Pons (tissue), 1 donor: Measurements from ENCODE around the gene C16orf78.
"Not testable (repeated sequence)": the region's sequence is repeated elsewhere in the genome, so short reads cannot be mapped to it uniquely, and the experiment has no call there.

Source experiments
- DNase-seq: peaks from one replicate; pipeline ENCODE4 v3.0.0-alpha.2; 2016; ENCODE audit warnings: low spot score

The C16orf78 gene

DNA sequence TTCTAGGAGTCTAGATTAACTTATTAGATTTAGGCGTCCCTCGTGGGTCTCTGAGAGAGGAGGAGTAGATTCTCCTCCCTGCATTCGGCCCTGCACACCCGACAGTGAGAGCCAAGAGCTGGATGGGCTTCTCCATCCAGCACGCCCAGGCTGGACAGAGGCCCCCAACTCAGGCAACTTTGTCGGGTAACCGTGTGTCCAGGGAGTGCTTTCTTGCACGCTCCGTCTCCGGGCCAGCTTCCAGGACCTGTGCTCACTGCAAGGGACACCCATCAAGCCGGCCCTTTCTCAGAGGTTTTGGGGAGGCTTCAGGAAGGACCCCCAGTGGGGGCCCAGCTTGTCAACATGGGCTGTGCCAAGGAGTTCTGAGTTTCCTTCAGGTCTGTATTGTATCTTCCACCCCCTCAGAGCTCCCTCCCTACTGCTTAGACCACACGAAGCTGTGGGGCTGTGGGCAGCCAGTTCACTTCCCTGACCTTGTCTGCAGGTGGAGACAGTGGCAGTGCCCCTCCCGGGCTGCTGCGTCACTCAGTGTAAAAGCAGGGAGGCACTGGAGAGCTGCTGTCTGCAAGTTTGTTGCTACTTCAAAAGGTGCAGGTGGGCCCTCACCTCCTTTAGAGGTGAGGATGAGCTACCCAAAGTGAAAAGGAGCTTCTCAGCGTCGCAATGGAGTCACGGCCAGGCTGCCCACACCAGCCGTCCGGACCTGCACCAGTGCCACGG, 24.0 kb upstream of the C16orf78 start:
- no peak for DNase-seq

DNA sequence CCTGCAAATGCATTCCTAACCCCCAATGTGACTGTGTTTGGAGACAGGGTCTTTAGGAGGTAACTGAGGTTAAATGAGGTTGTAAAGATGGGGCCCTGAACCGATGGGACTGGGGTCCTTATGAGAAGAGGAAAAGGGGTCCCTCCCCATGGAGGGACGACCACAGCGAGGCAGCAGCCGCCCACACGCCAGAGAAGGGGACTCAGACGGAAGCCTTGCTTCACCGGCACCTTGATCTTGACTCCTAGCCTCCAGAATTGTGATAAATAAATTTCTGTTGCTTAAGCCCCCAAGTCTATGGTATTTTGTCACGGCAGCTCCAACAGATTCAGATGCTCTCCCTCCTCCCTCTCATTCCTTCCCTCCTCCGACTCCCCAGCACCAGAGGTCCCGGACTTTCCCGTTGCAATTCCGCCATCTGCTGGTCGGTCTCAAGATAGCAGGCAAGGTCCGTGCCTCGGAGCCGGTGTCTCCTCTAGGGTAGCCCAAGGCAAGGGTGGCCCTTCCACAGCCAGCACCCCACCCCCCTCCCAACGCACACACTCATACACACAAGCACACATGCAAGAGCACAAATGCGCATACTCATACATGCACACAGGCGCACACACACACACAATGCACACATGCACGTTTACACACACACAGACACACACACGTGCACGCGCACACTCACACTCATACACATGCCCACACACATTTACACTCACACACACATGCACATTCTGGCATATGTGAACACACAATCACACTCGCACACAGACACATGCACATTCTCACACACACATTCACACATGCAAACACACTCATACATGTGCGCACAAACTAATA, 23.1 kb upstream of the C16orf78 start:
- peak; percentile 38 for DNase-seq

DNA sequence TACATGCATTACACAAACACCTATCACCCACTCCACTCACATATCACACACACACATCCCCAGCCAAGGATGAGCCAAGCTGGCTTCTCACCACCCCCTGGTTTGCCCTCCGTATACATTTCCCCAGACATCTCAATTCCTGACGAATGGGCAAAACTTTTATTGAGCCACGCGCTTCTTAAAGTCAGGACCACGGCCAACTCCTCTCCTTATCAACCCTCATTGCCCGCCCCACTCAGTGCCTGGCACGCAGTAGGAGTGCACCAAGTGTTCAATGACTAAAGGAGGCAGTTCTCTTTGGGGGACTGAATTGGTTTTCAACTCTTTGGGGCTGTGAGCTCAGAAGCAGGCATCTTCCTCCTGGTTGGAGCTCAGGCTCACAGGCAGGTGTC, 22.5 kb upstream of the C16orf78 start:
- DNase-seq: no peak

DNA sequence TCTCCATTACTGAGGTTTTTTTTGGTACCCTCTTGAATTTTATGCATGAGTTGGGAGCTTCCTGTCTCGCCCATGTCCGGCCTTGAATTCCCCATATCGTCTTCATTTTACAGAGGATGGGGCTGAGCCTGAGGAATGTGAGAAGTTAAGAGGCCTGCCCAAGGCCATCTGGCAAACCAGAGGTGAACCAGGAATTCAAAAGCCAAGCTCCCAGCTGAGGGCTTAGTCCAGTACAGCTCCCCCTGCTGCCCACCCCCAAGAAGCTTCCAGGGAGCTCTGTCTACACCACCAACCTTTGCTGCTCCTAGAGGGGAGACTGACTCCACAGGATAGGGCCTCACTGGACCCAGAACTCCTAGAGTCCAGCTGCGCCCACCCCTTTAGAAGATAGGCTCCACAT, 20.7 kb upstream of the C16orf78 start:
- no peak for DNase-seq

DNA sequence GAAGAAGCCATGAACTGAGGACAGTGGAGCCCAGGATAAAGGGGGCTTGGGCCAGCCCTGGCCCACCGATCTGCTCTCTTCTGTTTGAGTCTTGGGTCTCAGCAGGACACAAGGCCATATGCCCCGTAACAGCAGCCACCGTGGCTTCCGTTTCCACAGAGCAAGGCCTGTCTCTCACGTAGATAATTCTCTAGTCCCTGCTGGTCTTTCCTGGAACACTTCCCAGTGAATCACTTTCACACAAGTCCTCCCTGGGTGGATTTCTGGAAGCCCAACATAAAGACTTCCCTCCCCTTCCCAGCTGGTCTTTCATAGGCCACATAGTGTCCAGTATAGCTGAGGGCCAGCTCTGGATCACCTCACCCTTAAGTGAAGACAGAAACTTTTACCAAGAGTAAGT, 19.9 kb upstream of the C16orf78 start:
- DNase-seq: no peak

DNA sequence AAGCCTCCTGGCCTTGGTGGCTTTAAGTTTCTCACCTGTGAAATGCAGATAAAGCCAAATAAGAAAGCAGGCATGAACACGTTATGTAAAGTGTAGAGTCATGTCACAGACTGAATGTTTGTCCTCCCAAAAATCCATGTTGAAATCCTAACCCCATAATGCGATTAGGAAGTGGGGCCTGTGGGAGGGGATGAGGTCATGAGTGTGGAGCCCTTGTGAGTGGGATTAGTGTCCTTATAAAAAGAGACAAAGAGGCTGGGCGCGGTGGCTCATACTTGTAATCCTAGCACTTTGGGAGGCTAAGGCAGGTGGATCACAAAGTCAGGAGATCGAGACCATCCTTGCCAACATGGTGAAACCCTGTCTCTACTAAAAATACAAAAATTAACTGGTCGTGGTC, 19.5 kb upstream of the C16orf78 start:
- DNase-seq: no peak

DNA sequence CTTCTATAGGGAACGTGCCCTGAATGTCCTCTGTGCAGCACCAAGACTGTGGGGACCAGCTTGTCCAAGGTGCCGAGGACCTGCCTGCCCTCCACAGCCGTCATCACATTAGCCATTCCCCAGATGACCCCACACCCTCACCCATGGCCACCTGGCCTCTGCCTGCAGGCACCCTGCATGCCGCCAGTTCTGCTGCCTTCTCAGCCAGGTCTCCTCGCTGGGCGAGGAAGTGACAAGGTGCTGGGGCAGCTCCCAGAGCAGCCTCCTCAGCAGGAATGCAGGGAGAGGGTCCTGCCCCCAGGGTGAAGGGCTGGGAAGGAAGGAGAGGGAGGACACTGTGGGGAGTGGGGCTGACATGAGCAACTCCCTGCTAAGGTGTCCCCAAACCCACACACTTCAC, 18.6 kb upstream of the C16orf78 start:
- no peak for DNase-seq

DNA sequence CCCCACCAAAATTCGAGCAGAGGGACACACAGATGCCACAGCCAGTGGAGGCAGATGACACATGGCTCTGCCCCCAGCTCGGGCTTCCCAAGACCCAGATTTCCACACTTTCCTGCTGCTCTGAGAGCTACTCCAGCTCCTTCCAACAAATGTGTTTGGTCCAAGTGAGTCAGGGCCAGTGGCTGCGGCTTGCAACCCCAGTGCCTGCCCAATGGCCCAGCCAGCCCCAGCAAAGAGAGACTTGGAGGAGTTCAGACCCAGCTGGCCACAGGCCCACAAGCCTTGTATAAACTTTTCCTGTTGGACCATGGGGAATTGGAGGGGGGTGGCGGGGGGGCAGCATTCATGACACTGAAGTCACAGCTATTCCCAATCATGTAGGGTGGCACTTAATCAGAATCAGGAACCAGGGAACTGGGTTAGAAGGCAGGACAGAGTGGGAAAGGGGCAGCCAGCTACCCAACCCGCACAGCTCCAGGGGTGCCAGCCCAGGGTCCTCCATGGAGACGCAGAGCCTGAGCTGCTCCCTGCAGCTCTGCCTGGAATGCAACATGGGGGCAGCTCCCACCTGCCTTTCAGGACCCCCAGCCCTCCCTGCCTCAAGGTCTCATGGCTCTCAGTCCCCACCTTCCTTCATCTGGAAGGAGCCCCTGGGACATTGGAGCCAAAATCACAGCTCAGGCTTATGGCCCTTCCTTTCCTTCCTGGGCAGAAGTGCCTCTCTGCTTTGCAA, 17.5 kb upstream of the C16orf78 start:
- no peak for DNase-seq

DNA sequence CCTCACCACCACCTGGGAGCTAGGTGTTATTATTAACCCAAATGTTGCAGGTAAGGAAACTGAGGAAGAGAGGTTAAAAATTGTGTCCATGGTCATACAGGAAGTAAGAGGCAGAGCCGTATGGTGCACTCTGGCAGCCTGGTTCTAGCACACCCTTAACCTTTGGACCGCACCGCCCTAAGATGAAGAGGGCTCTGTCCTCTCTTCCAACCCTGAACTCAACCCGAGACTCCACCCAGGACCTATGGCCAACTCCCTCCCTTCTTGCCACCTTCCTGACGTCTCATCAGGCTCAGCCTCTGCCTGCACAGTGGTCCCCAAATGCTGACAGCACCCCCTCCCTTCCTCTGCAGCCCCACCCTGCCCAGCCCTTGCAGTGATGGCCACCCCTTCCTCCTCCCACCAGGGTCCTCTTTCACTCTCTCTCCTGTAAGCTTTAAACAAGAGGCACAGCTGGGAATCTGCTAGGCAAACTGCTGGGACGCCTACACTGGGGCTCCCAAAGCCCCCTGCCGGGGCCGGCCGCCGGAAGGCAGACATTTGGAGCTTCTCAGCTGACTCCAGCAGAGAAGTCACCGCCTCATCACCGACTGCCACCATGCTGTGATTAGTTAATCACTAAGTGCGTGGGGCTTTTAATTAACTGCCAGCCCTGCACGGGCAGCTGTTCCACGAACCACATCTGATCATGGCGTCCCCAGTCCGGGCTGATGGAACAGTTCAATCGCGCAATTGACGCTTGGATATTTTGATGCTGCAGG, 16.7 kb upstream of the C16orf78 start:
- DNase-seq: no peak

DNA sequence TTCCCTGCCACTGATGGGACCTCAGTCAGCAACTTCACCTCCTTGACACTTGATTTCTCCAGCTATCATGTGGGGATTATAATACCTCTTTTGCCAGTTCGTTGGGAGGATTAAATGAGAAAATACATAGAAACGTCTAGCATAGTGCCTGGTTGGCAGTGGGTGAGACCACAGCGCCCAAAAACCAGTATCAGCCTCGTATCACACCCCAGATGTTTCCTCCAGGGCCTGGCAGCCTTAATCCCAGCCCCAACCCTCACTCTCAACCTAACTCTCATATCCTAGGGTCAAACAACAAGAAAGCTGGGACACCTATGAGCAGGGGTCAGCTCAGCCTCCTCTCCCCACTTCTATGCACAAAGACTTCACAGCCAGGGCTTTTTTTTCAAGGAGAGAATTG, 14.0 kb upstream of the C16orf78 start:
- DNase-seq: no peak

DNA sequence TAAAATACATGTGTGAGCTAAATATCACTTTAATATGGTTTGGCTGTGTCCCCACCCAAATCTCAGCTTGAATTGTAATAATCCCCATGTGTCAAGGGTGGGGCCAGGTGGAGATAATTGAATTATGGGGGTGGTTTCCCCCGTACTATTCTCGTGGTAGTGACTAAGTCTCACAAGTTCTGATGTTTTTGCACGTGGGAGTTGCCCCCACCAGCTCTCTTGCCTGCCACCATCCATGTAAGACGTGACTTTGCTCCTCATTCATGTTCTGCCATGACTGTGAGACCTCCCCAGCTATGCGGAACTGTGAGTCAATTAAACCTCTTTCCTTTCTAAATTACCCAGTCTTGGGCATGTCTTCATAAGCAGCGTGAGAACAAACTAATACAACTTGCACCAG, 11.9 kb upstream of the C16orf78 start:
- not testable (repeated sequence) for DNase-seq

DNA sequence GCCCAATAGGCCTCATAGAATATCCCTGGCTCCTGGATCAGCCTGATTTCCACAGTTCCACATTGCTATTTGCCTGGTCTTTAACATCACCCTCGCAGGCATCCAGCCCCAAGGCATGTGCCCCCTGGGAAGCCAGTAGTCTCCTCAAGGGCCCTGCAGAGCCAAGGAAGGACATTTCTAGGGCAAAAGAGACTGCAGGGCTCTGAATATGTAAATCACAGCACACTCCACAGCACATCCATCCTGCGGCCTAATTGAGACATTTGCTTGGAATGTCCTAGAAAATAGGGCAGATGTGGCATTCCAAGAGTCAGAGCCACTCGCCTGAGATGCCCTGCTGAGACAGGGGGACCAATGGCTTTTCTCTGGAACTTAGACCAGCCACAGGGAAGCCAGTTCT, 11.4 kb upstream of the C16orf78 start:
- no peak for DNase-seq

DNA sequence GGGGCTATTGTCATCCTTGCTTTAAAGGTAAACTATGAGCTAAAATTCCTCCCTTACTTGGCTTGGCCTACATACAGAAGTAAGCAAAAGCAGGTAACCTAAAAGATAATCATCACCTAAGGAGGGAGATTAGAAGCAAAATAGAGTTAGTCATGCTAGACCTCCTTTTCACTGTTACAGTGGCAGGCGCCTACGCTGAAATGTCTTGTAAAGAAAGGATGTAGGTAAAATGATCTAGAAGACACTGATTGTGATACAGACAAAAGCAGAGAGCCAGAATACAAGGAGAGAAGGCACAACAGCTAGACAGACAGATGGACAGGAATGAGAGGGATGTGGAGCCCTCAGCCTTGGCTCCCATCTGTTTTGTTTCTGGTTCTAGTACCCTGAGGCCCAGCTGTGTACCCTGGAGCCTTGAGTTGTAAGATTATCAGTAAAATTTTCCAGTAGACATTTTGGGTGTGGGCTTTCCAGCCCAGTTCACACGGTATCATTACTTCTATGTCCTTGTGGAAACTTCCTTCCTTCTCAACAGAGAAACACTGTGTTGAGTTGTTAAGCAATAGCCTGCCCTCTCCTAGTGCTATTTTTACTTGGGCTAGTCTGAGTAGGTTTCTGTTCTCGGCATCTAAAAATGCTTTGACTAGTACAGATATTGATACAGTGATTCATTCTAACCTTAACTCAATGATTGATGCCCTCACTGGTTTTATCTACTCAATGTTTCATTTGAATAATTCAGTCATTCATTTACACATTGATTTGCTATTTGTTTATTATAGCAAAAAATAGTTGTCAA, 7.7 kb upstream of the C16orf78 start:
- DNase-seq: peak; percentile 4

DNA sequence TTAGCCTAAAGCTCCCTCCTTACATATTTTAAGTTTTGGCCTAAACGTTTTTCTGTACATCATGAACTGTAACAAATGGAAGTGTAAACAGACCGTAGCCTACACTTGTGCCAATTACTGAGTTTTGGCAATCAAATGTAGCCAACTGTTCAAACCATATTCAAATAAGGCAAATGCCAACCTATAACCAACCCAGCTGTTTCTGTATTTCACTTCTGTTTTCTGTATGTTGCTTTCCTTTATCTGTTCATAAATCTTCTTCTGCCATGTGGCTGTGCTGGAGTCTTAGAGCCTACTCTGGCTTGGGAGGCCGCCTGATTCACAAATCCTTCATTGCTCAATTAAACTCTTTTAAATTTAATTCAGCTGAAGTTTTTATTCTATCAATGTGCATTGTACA, 6.9 kb upstream of the C16orf78 start:
- DNase-seq: no peak

DNA sequence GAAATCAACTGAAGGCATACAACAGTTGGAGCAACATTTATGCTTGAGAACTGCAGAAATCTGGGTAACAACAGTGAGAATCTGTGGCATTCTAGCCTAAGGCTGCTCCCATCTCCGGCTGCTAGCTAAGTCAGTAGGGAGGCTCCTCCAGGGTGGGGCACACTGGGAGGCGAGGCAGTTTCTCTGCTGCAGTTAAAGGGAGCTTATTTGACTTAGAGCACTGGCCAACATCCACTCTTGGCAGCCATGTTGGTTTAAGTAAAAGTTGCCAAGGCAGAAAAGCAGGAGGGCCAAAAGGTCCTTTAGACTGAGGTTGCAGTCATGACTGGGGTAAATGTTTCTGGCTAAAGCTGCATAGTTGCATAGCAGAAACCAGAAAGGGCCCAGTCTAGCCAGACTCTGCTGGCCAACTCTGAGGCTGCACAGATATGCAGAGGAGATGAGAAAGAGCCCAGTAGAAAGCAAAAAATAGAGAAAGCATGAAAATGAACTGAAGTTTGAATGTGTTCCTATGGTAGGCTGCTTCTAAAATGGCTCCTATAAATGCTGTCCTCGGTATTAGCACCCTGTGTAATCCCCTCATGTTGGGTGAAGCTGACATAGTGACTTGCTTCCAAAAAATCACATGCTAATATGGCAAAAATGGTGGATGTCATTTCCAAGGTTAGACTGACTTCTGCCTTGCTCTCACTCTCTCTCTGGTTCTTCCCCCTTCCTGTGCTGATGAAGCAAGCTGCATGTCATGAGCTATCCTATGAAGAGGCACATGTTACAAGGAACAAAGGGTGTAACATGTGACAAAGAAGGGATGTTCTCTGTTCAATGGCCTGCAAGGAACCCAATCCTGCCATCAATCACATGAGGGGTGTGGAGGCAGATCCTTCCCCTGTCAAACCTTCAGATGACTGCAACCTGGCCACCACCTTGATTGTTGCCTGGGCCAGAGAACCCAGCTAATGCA, 3.7 kb upstream of the C16orf78 start:
- no peak for DNase-seq

DNA sequence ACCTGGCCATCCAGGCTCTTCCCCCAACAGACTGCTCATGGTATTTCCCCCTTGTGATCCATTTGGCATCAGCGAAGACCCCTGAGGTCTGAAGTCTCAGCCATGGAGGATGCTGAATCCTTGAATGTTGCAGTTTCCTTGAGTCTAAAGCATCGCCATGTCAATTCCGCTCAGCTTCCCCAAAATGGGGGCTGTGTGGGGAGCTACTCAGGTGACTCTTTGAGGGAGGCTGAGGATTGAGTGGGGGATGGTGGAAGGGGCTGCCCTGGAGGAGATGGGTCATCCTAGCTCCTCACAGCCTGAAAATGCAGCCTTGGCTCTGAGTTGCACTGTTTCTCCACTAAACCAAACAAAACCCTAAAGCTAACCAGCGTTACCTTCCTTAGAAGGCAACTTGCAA, 2.6 kb downstream of the C16orf78 start:
- no peak for DNase-seq

DNA sequence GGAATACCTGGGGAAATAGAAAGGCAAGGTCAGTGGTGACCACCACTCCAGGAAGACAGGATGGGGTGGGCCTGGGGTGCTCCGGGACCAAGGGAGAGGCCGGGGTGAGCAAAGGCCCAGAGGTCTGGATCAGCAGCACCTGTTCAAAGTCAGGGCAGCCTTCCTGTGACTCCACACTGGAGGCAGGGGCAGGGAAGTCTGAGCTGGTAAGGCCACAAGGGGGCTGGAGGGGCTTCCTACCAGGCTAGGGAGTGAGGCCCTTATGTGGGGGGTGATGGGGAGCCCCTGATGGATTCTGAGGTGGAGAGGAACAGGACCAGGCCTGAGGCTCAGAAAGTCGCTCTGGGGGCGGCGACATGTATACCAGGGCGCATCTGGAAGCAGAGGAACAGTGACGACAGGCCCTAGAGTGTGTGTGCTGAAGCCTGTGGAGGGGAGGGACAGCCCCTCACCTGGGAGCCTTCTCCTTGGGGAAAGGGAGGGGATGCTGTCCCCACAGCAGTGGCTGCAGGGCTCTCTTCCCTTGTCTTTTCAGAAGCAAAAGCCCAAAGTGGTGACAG, 3.7 kb downstream of the C16orf78 start:
- DNase-seq: no peak

DNA sequence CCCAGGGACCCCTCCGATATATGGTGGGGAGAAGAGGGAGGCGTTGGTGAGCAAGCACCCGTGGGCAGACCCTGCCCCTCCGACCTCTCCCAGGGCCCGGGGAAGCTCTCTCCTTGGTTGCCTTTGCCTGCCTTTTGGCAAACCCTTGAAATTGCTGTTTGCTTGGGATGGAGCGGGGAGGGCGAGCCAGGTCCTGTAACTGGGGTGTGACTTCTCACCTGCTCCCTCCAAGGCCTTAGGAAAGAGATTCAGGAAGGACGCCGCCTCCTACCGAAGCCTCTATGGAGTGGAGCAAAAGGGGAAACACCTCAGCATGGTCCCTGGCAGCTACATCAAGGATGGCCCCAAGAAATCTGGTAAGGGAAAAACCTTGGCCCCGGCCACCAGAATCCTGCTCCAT, 4.6 kb downstream of the C16orf78 start:
- DNase-seq: no peak

DNA sequence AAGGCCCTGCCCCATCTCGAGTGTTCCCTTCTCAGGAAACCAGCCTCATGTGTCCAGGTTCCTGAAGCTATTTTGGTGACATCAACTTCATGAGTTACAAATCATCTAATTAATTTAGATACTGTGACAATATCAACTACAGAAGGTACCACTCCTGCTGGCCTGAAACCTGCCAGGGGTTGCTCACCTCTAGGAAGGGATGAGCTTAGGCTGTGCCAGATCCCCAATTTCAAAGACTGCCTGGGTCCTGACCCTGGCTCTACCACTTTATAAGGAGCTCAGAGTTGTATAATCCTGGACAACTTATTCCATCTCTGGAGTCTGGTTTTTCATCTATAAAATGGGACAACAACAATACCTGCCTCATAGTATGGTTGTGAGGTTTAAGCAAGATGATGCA, 5.2 kb downstream of the C16orf78 start:
- DNase-seq: no peak

DNA sequence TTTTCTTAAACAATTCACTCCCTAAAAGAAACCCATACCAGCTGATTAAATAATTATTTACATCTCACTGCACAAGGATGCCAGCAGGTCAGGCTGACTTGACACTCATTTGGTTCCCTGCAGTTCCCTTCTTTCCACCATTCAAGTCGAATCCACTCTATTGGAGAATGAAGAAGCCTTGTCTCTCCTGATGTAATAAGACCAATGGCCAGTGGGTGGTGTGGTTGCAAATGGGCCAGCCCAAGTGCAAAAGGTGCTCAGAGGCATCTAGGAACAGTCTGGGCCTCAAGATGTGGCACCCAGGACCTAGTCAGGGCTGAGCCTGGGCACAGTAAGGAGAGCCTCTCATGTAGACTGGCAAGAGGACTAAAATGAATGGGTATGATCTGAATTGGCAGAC, 9.3 kb downstream of the C16orf78 start:
- no peak for DNase-seq
